NCI-H187 treated with DMSO at 0.1 percent for 48 hours (cell line): ENCODE data around the gene RFC3.
"Not testable (repeated sequence)": the region's sequence is repeated elsewhere in the genome, so short reads cannot be mapped to it uniquely, and the experiment has no call there.

Experiments used
- DNase-seq: peaks from one replicate; lab custom pipeline; 2025; lab: John Stamatoyannopoulos, UW

RFC3 gene

GRCh38 chr13:33817901-33818706, at the start of gene RFC3:
RFC3 (plus strand) TSS chr13:33818149; CDS start chr13:33818179, 30 bp downstream.
- DNase-seq, result peak; percentile 69

GRCh38 chr13:33771296-33771695, 46.7 kb upstream of the RFC3 start:
- DNase-seq, result no peak

- no peak for DNase-seq
Measured at GRCh38 chr13:33773790-33774462, 44.0 kb upstream of the RFC3 start.

- peak; percentile 26 for DNase-seq
Measured at GRCh38 chr13:33775339-33776108, 42.4 kb upstream of the RFC3 start.

GRCh38 chr13:33776239-33776881, 41.6 kb upstream of the RFC3 start:
- no peak for DNase-seq

- DNase-seq, result no peak
Measured at GRCh38 chr13:33782631-33783030, 35.3 kb upstream of the RFC3 start.

- DNase-seq, result not testable (repeated sequence)
Measured at GRCh38 chr13:33783212-33783611, 34.7 kb upstream of the RFC3 start.

- DNase-seq, result no peak
Measured at GRCh38 chr13:33784738-33785137, 33.2 kb upstream of the RFC3 start.

GRCh38 chr13:33785384-33785783, 32.6 kb upstream of the RFC3 start:
- no peak for DNase-seq

GRCh38 chr13:33787051-33787591, 30.8 kb upstream of the RFC3 start:
- DNase-seq, result no peak

GRCh38 chr13:33789066-33789606, 28.8 kb upstream of the RFC3 start:
- DNase-seq, result no peak

GRCh38 chr13:33789739-33790138, 28.2 kb upstream of the RFC3 start:
- DNase-seq, result no peak

GRCh38 chr13:33793726-33794125, 24.2 kb upstream of the RFC3 start:
- DNase-seq, result no peak

- no peak for DNase-seq
Measured at GRCh38 chr13:33794576-33794975, 23.4 kb upstream of the RFC3 start.

- no peak for DNase-seq
Measured at GRCh38 chr13:33796095-33796494, 21.9 kb upstream of the RFC3 start.

GRCh38 chr13:33797622-33798021, 20.3 kb upstream of the RFC3 start:
- DNase-seq, result no peak

GRCh38 chr13:33798023-33798422, 19.9 kb upstream of the RFC3 start:
- DNase-seq, result no peak

GRCh38 chr13:33799950-33800592, 17.9 kb upstream of the RFC3 start:
- DNase-seq, result no peak

GRCh38 chr13:33800646-33801186, 17.2 kb upstream of the RFC3 start:
- DNase-seq, result no peak

- DNase-seq, result no peak
Measured at GRCh38 chr13:33806470-33807248, 11.3 kb upstream of the RFC3 start.
